GM03348 (cell line): Measurements from ENCODE around the gene HABP2.

Experiments
- DNase-seq: peaks from one replicate; pipeline ENCODE4 v3.0.0; 2012; ENCODE audit warnings: low spot score

HABP2 gene

DNA sequence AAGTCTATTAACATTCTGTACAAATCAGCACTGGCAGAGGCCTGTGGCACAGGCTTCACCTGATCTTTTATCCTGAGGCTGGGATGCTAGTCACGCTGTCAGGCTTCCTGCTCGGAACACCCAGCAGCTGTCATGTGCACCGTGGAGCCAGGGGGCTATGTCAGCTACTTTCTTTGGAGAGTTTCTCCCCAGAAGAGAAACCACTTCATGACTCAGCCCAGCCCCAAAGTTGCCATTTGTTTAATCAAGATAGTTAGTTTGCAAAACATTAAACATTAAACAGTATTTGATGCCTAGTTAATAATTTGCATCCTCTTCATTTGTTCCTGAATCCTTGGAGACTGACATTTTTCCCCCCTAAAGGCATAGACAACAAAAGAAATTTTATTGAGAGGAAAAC lies at the start of gene HABP2:
Gene HABP2, plus strand, starts transcription at position 353 of the 400 bp plus-strand sequence. CDS start 69 bp downstream, outside the sequence.
- no peak for DNase-seq

DNA sequence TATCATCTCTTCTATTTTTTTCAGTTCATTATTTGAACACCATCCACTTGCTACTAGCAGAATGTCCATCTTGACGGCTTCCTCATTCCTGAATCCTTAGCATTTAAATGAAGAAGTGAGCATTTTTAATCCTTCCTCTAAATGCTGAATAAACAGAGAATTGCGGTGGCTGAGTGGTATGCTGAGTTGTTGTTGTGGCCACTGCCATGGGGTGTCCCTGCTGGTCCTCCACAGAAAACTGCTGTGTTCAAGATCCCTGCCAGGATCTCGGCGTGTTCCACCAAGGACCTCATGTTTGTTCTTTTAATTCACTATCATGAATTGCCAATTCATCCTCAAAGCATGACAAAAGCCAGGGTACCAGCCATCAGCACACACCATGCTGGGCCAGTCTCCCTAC lies 48.9 kb upstream of the HABP2 start:
- DNase-seq = no peak

DNA sequence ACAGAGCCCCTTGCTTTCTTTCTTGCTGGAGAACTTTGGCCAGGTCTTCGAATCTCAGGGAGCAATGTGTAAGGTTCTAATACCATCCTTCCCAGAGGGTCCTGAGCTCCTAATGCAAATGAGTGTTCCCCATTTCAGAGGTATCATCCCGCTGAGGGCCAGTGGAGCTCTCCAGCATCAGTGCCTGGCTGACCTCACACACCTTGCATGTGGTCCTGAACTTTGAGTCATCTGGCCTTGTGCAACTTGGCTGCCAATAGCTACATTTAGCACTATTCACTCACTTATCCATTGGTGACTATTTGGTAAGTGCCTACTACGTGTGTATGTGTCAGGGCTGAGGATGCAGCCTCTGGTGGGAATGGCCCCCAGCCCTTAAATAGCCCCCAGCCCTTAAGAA lies 48.4 kb upstream of the HABP2 start:
- no peak for DNase-seq

DNA sequence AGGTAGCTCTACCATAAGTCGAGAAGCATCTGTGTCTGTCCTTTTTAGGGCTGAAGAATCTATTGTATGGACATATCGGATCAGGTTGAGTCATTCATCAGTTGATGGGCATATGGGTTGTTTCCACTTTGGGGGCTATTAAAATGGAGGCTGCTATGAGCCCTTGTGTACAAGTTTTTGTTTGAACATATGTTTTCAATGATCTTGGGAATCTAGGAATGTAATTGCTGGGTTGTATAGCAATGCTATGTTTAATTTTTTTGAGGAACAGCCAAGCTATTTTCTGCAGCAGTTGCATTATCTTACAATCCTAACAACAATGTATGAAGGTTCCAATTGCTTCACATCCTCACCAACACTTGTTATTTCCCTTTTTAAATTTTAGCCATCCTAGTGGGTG lies 46.4 kb upstream of the HABP2 start:
- DNase-seq = no peak

DNA sequence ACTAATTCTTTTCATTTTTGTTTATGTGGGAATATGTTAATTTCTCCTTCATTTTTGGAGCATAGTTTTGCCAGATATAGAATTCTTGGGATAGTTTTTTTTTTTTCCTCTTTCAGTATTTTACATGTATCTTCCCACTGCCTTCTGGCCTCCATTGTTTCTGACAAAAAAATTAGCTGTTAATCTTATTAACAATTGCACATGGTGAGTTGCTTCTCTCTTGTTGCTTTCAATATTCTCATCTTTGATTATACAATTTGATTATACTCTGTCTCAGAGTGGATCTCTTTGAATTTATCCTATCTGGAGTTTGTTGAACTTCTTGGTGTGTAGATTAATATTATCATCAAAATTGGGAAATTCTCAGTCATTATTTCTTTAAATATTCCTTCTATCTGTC lies 41.4 kb upstream of the HABP2 start:
- DNase-seq = no peak

DNA sequence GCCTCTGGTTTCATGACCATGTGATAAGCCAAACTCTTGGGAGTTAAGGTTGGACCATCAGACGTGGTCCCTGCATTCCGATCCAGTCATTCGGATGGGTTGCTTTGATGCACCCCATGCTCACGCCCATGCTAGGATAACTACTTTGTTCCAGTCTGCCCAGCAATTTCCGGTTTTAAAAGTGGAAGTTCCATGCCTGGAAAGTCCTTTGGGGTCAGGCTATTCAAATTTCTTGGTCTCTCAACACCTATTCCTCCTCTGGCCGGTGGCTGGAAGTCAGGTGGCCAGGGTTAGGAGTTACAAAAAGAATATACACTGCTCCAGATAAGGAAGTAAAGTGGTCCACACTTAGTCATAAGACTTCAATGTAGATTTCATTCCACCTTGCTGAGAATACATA lies 37.7 kb upstream of the HABP2 start:
- DNase-seq = no peak

DNA sequence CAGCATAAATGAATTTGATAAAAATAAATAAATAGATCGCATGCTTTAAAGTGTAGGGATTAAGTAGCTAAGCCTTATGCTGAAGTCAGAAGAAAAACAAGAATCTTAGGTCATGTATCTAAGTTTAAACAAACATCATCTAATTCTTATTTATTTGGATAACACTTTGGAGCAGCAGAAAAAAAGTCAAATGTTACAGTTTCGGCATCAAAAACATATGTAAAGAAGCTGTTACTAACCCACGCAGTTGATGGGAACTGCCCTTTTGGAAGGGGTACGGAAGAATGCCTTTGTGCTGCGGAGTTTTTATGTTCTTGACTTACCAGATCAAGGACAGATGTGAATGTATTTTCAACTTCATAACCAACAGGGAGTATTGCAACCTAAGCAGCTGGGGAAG lies 37.3 kb upstream of the HABP2 start:
- DNase-seq = peak; percentile 50

DNA sequence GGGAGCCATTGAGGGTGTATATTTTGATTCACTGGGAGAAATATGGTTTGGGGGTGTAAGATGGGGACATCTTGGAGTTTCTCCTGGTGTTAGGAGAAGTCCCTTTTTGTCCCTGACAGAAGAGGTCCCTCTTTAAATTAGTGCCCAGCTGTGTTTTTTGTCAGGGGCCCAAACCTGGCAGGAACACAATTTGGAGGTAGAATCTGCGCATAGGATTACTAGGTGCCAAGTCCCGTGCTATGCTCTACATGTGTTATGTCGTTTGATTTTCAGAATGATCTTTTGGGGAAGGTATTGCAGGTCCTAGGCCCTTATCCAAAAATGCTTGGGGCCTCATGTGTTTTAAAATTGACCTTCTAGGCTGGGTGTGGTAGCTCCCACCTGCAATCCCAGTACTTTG lies 36.8 kb upstream of the HABP2 start:
- no peak for DNase-seq

DNA sequence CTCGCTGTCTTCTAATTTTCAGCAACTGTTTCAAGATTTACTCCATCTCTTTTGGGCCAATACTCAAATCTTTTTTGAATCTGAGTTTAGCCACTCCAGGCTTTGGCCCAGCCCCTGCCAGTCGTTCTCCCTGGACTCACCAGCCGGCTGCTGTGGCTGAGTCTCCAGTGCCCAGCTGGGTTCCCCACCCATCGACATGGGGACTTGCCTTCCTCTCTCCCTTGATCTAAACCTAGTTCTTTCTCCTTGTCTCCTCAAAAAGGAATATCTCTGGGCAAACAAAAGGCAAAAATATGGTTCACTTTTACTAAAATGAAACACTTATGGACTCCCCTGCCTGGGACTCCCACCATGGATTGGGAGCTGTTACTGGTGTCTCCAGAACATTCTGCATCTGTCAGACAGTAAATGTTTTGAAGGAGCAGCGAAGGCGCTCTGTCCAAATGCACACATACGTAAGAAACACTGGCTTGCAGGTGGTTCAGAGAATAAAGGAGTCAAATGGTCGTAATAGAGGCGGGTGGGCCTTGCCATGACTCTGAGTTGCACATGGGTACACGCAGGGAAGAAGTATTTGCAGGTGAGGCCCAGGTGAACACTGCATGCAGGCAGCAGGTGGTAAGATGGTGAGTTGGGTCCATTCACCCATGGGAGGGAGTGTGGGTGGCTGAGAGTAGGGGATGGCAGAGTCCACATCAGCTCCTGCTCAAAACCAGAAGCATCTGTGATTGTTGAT lies 35.5 kb upstream of the HABP2 start:
- DNase-seq = no peak

DNA sequence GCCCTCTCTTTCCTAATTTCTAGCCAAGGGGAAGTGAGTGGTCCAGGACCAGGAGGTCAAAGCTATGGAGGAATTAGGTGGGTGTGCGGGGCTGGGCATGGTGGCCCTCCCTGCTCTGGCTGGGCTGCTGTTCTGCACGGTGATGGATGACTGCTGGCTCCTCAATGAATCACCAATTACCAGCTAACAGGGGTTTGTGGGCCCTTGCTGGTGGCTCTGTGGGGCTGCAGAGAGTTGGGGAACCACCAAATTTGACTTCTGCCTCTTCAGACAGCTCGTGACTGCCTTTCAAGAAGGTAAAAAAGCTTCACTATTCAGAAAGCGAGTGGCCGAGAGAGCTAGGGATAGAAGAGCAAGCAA lies 35.0 kb upstream of the HABP2 start:
- no peak for DNase-seq

DNA sequence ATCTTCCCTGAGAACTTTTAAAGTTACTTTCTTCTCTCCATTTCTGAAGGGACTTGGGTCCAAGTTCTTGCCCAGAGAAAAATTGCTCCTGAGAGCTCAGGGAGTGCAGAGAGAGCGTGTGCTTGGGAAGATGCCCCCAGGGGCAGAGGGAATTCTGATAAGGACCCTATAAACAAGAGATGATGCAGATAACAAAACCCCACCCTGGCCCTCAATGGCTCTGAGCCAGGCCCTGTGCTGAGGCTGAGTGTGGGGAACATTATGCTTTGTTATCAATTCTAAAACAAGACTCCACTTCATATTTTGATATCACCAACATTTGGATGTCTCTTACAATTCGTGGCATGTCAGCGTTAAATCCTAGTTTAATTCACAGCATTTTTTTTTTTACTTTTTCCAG lies 34.4 kb upstream of the HABP2 start:
- no peak for DNase-seq

DNA sequence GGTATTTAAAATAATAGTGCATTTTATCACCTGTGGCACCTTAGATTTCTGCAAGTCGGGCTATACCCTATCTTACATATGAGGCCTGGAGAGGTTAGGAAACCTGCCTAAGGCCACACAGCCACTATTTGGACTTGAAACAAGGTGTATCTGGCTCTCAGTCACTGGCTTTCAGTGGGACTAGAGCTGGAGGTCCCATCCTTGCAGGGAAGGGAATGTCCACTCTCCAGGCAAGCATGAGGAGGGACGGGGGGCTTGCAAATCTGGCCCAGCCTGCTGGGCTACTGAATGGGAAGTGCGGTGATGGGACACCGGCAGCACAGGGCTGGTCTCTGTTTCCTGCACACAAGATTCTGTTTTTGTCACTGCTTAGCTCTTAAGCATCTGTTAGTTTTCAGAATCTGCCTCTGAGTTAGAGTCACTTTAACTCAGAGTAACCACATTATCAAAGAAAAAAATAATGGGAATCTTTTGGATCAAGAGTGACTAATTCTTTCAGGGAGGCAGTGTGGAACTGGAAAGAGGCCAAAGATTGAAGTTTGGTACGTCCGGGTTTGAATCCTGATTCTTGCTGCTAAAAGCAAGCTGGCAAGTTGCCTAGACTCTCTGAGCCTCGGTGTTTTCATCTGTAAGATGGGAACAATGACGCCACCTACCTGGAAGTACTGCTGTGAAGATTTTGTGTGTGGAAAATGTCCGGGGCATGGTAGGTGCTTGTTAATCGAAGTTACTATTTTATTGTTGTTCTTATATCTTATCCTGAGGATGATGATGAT lies 33.8 kb upstream of the HABP2 start:
- DNase-seq = no peak

DNA sequence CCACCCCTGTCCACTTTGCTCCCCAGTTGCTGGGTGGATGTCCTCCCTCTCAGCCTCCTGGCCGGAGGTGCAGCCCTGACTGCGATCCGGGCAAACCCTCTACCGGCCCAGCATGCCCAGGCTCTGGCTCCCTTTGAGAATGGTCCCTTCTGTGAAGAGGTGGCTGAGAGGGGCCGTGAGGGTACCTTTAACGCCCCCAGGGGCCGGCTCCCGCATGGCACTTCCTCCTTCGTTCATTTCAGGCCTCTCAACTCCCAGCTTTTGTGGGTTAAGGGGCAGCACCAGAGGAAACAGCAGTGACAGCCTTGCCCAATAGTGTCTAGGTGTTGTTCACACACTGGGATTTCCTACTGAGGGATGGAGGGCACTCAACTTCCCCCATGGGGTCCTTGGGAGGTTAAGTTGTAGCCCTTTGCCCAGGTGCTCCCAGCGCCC lies 33.2 kb upstream of the HABP2 start:
- DNase-seq = no peak

DNA sequence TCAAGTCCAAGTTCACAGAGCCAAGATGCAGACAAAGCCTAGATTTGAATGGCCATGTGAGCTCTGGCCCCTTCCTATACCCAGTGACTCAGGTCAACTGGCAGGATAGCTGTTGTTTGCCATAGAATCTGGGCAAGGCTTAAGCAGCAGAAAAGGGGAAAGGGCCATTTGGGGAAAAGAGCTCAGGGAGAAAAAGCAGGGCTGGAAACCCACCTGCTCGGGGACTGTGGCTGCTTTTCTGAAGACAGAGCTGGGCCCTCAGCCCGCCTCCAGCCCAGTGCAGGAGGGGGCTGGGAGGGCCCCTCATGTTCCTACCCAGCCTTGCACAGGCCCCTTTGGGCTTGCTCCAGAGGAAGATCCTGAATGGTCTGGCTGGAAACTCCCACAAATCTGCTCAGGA lies 32.6 kb upstream of the HABP2 start:
- no peak for DNase-seq

DNA sequence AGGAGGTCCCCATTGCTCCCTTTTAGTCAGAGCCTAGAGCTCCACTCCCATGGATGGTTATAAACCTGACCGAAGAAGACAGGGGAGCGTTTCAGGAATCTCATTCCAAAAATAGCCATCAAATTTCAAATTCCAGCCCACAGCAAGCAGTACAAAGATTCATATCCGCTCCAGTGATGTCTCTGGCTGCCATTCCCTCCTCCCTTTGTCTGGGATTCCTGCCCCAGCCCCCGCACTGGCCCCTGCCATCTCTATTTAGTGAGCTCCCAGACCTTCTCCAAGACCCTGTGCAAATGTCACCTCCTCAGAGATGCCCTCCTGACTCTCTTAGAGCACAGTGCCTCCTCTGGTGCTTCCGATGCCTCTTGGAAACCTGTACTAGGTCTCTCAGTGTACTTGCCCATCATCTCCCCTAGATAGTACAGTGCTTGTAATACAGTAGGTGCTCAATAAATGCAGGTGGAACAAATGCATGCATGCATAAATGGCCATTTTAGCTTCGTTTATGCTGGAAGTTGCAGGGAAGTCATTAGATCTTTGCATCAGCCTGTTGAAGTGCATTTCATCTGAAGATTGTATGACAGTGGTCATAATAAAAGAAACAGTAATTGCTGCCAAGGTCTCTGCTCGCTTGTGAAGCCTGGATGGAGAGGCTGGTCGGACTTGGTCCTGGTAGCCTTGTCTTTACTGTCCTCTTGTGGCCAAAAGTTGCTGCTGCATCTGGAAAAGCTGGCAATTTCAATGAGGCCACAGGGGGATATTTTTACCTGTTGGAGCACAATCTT lies 32.0 kb upstream of the HABP2 start:
- peak; percentile 88 for DNase-seq

DNA sequence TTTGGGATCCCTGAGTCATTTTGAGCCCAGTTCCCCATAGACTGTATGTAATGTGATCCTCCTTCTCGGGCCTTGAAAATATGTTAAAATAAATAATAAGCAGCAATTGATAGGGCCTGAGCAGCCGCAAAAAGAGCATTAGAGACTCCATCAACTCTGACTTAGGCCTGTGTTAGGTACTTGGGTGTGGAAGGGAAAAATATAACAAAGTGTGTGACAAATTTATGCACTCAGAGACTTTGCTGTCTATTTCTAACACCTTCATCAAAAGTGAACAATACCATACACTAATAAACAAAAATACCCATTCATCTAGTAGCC lies 31.4 kb upstream of the HABP2 start:
- no peak for DNase-seq

DNA sequence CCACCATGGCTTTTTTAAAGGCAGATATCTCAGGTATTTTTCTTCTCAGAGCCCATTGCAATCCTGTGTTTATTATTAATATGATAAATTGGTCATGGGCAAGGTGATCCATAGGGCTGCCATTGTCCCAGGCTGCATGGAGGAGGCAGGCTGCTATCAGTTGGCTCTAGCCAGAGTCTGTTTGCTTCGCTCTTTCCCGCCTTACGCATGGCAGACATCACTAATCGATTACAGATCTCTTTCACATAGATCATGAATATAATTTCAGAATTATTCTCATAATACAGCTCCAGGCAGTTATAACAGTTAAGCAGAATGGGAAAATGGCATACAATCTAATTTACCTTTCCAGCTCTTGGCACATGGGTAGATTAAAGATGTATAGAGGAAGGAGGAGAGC lies 30.4 kb upstream of the HABP2 start:
- DNase-seq = no peak

DNA sequence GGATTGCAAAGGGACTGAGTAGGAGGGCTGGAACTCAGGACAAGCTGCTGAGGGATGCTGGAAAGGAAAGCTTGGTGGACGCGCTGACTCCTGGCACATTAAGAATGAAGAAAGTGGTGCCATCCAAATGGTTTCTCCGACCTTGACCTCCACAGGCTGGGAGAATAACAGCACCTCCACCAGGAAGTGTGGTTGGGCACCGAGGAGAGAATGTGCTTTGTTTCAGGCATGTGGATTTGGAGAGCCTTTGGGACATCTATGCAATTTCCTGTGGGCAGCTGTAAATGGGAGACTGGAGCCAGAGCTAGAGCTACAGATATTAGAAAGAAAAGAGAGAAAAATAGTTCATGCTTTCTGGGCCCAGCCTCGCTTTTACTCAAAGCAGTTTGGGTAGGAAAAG lies 29.8 kb upstream of the HABP2 start:
- peak; percentile 45 for DNase-seq

DNA sequence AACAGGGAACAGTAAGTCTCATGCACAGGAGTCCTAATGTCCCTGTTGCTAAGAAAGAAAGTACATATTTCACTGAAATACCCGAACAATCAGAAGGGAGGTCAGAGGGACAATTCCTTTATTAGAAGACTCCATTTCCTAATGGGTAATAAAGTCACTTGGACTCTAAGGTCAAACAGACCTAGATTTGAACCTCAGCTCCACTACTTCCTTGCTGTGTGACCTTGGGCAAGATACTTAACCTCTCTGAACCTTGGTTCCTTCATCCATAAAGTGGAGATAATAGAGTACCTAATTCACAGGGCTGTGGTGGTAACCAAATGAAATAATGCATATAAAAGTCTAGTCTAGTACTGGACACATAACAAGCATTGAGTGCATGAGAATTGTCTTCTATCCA lies 29.2 kb upstream of the HABP2 start:
- DNase-seq = no peak

DNA sequence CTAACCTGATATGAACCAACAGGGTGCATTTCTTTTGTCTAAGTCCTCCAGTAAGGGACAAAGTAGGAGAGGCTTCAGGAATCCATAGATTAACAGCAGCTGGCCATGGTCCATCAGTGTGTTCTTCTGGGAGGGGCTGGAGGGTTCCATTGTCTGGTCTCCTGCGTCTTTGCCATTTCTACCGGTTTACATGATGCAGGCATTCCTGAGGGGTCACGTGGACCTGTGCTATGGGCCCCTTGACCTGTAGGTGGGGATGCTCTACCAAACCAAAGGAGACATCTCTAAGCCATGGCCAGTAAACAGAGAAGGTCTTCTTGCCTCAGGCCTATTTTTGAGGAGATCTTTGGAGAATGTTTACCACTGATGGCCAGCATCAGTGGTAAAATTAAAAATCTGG lies 28.7 kb upstream of the HABP2 start:
- no peak for DNase-seq

DNA sequence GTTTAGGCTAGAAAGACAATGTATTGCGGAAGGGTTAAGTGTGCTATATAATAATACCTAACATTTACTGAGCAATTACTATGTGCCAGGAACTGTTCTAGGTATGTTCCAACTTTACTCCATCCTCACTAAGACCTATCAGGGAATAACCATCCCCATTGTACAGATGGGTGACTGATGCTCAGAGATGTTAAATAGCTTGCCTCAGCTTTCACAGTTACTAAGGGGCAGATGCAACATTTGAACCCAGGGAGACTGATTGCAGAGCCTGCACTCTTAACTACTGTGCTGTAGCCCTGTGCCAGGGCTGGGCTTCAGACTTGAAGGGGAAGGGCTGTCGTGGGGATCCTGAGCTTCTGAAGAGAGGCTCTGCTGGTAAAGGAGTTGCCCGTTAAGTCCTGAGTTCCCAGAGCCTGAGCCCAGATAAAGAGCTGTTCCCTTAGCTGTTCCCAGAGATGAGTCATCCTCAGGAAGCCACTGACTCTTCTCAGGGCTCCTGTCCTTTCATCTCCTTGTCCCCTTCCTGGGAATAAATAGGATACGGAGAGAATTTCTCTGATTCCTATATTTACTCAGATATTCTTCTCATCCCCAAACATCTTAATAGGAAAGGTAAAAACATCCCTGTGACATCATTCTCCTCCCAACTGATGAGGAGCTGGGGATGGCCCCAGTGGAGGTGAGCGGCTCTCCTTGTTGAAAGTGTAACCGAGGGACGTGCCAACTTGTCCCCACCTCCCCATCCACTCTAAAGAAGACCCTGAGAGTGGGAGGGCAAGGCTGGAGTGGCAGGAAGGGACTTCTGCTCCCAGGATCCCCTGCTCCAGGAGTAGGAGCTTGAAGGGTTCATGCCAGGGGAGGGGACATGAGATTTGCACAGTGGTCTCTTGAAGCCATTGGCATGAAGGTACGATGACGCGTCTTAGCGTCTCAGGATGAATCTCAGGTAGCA lies 28.0 kb upstream of the HABP2 start:
- peak; percentile 70 for DNase-seq

DNA sequence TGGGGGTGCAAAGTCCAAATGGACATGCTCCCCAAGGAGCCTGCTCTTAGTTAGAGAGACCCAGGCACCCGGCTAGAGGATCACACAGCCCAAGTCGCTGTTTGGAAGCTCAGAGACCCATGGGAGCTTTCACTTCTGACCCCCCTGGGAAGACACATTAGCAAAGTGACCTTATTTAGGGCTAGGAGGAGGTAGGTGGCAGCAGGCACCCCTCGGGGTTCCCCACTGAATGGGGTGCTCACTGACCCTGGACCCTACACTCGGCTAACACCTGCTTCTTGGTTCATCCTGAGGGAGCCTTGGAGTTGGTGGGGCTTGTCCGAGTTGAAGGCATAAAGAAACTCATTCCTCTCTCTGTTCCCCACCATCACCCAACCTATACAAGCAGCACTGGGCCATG lies 27.1 kb upstream of the HABP2 start:
- no peak for DNase-seq
